HEK293 (cell line): ENCODE measurements around the gene CECR2.

ENCODE experiments used
- BCL11A ChIP-seq: fragments of 450-650 bp; formaldehyde crosslinking; IDR thresholded peaks from 2 replicates; pipeline ENCODE4 v1.5.1; 2016; ENCODE audit warnings: low read depth, missing biosample characterization, missing genetic modification characterization
- GLIS2 ChIP-seq: fragments of 450-650 bp; formaldehyde crosslinking; IDR thresholded peaks from 2 replicates; pipeline ENCODE4 v1.5.1; 2016; ENCODE audit warnings: missing biosample characterization, missing genetic modification characterization
- HOXC10 ChIP-seq: sonication (generic); formaldehyde crosslinking; IDR thresholded peaks from 2 replicates; pipeline ENCODE4 v1.8.1; 2023; ENCODE audit warnings: mild to moderate bottlenecking, missing genetic modification reagents
- HOXD13 ChIP-seq: sonication (generic); formaldehyde crosslinking; IDR thresholded peaks from 2 replicates; pipeline ENCODE4 v1.8.0; 2022; ENCODE audit warnings: missing genetic modification reagents, borderline replicate concordance
- KLF10 ChIP-seq: fragments of 450-650 bp; IDR thresholded peaks from 2 replicates; pipeline ENCODE4 v1.5.1; 2018; ENCODE audit warnings: missing biosample characterization, mild to moderate bottlenecking, missing genetic modification characterization
- KLF16 ChIP-seq: fragments of 450-650 bp; formaldehyde crosslinking; IDR thresholded peaks from 2 replicates; pipeline ENCODE4 v1.5.1; 2017; ENCODE audit warnings: missing biosample characterization, missing genetic modification characterization
- PRDM6 ChIP-seq: fragments of 450-650 bp; formaldehyde crosslinking; IDR thresholded peaks from 2 replicates; pipeline ENCODE4 v1.5.1; 2017; ENCODE audit warnings: missing biosample characterization, missing genetic modification characterization
- SCRT2 ChIP-seq: fragments of 450-650 bp; formaldehyde crosslinking; IDR thresholded peaks from 2 replicates; pipeline ENCODE4 v1.5.1; 2016; ENCODE audit warnings: missing biosample characterization, missing genetic modification characterization
- SETDB1 ChIP-seq: IDR thresholded peaks from one replicate; pipeline ENCODE4 v1.6.1; 2017; ENCODE audit warnings: mild to moderate bottlenecking, low read length, moderate library complexity, mixed read lengths; ENCODE audit not compliant: insufficient read length
- SP7 ChIP-seq: fragments of 450-650 bp; formaldehyde crosslinking; IDR thresholded peaks from 2 replicates; pipeline ENCODE4 v1.5.1; 2016; ENCODE audit warnings: missing biosample characterization, missing genetic modification characterization
- ZBTB10 ChIP-seq: fragments of 450-650 bp; formaldehyde crosslinking; IDR thresholded peaks from 2 replicates; pipeline ENCODE4 v1.5.1; 2016; ENCODE audit warnings: missing biosample characterization, missing genetic modification characterization
- ZBTB49 ChIP-seq: fragments of 450-650 bp; formaldehyde crosslinking; IDR thresholded peaks from 2 replicates; pipeline ENCODE4 v1.5.1; 2016; ENCODE audit warnings: missing biosample characterization, missing genetic modification characterization, low read depth
- ZNF112 ChIP-seq: fragments of 450-650 bp; formaldehyde crosslinking; IDR thresholded peaks from 2 replicates; pipeline ENCODE4 v1.5.0; 2017; ENCODE audit warnings: missing biosample characterization, missing genetic modification characterization
- ZNF138 ChIP-seq: fragments of 450-650 bp; formaldehyde crosslinking; IDR thresholded peaks from 2 replicates; pipeline ENCODE4 v1.5.1; 2016; ENCODE audit warnings: missing biosample characterization, missing genetic modification characterization, borderline replicate concordance
- ZNF146 ChIP-seq: fragments of 450-650 bp; formaldehyde crosslinking; IDR thresholded peaks from 2 replicates; pipeline ENCODE4 v1.5.1; 2016; ENCODE audit warnings: missing biosample characterization, missing genetic modification characterization
- ZNF18 ChIP-seq: fragments of 450-650 bp; formaldehyde crosslinking; IDR thresholded peaks from 2 replicates; pipeline ENCODE4 v1.5.1; 2016; ENCODE audit warnings: missing biosample characterization, missing genetic modification characterization
- ZNF184 ChIP-seq: fragments of 450-650 bp; IDR thresholded peaks from 2 replicates; pipeline ENCODE4 v1.5.1; 2018; ENCODE audit warnings: missing biosample characterization, mild to moderate bottlenecking, missing genetic modification characterization
- ZNF221 ChIP-seq: fragments of 450-650 bp; formaldehyde crosslinking; IDR thresholded peaks from 2 replicates; pipeline ENCODE4 v1.5.1; 2017; ENCODE audit warnings: missing biosample characterization, missing genetic modification characterization, borderline replicate concordance
- ZNF23 ChIP-seq: fragments of 450-650 bp; formaldehyde crosslinking; IDR thresholded peaks from 2 replicates; pipeline ENCODE4 v1.5.1; 2016; ENCODE audit warnings: missing biosample characterization, missing genetic modification characterization, borderline replicate concordance
- ZNF292 ChIP-seq: fragments of 450-650 bp; formaldehyde crosslinking; IDR thresholded peaks from 2 replicates; pipeline ENCODE4 v1.5.1; 2016; ENCODE audit warnings: low read depth, missing biosample characterization, missing genetic modification characterization, borderline replicate concordance
- ZNF324 ChIP-seq: fragments of 450-650 bp; formaldehyde crosslinking; IDR thresholded peaks from 2 replicates; pipeline ENCODE4 v1.5.1; 2016; ENCODE audit warnings: missing biosample characterization, missing genetic modification characterization
- ZNF366 ChIP-seq: fragments of 450-650 bp; formaldehyde crosslinking; conservative IDR thresholded peaks from 2 replicates; pipeline ENCODE4 v1.5.1; 2016; ENCODE audit warnings: missing biosample characterization, missing genetic modification characterization
- ZNF398 ChIP-seq: fragments of 450-650 bp; formaldehyde crosslinking; IDR thresholded peaks from 2 replicates; pipeline ENCODE4 v1.5.1; 2017; ENCODE audit warnings: missing biosample characterization, missing genetic modification characterization
- ZNF426 ChIP-seq: fragments of 450-650 bp; formaldehyde crosslinking; IDR thresholded peaks from 2 replicates; pipeline ENCODE4 v1.5.1; 2017; ENCODE audit warnings: missing biosample characterization, missing genetic modification characterization, mild to moderate bottlenecking, inconsistent platforms, moderate library complexity
- ZNF544 ChIP-seq: fragments of 450-650 bp; formaldehyde crosslinking; IDR thresholded peaks from 2 replicates; pipeline ENCODE4 v1.5.0; 2017; ENCODE audit warnings: missing biosample characterization, missing genetic modification characterization
- ZNF558 ChIP-seq: fragments of 450-650 bp; formaldehyde crosslinking; IDR thresholded peaks from 2 replicates; pipeline ENCODE4 v1.5.1; 2016; ENCODE audit warnings: missing biosample characterization, missing genetic modification characterization
- ZNF624 ChIP-seq: fragments of 450-650 bp; formaldehyde crosslinking; IDR thresholded peaks from 2 replicates; pipeline ENCODE4 v1.5.1; 2017; ENCODE audit warnings: missing biosample characterization, missing genetic modification characterization
- ZNF629 ChIP-seq: fragments of 450-650 bp; formaldehyde crosslinking; IDR thresholded peaks from 2 replicates; pipeline ENCODE4 v1.5.1; 2017; ENCODE audit warnings: missing biosample characterization, missing genetic modification characterization
- ZNF658 ChIP-seq: fragments of 450-650 bp; formaldehyde crosslinking; IDR thresholded peaks from 2 replicates; pipeline ENCODE4; 2016; ENCODE audit warnings: missing biosample characterization, missing genetic modification characterization
- ZNF704 ChIP-seq: fragments of 450-650 bp; formaldehyde crosslinking; IDR thresholded peaks from 2 replicates; pipeline ENCODE4 v1.5.1; 2016; ENCODE audit warnings: missing biosample characterization, missing genetic modification characterization
- ZSCAN23 ChIP-seq: fragments of 450-650 bp; formaldehyde crosslinking; IDR thresholded peaks from 2 replicates; pipeline ENCODE4 v1.5.1; 2016; ENCODE audit warnings: missing biosample characterization, missing genetic modification characterization

CECR2 gene

GRCh38 chr22:17366830-17367229, 2.4 kb upstream of the CECR2 start (continued):
- TF ChIP-seq ZNF426 (tag by site-specific recombination) = no peak
- TF ChIP-seq BCL11A = no peak
- no peak for TF ChIP-seq ZNF18 (tag by site-specific recombination)
- no peak for TF ChIP-seq ZBTB49 (tag by site-specific recombination)
- no peak for TF ChIP-seq ZNF112 (tag by site-specific recombination)
- no peak for TF ChIP-seq ZNF658 (tag by site-specific recombination)
- TF ChIP-seq ZNF629 (tag by site-specific recombination) = no peak
- TF ChIP-seq PRDM6 (tag by site-specific recombination) = no peak
- no peak for TF ChIP-seq ZNF544
- no peak for TF ChIP-seq ZNF184 (tag by site-specific recombination)
- TF ChIP-seq ZSCAN23 (tag by site-specific recombination) = no peak
- TF ChIP-seq ZNF366 (tag by site-specific recombination) = peak; percentile 36; the same call in 1 of the 2 replicates
- TF ChIP-seq SCRT2 (tag by site-specific recombination) = no peak
- no peak for TF ChIP-seq ZNF146 (tag by site-specific recombination)
- TF ChIP-seq KLF10 = no peak
- no peak for TF ChIP-seq ZNF221 (tag by site-specific recombination)
- TF ChIP-seq ZNF23 (tag by site-specific recombination) = no peak
- no peak for TF ChIP-seq ZBTB10
- no peak for TF ChIP-seq ZNF324 (tag by site-specific recombination)
- 0 out of 2 replicates have a peak, but pooled peaks have one; percentile 42 for TF ChIP-seq SP7 (tag by site-specific recombination)
- no peak for TF ChIP-seq ZNF704 (tag by site-specific recombination)
- no peak for TF ChIP-seq ZNF624 (tag by site-specific recombination)
- no peak for TF ChIP-seq ZNF558
- TF ChIP-seq GLIS2 (tag by site-specific recombination) = peak; percentile 13; the same call in 1 of the 2 replicates
- peak; percentile 40; the same call in 1 of the 2 replicates for TF ChIP-seq KLF16 (tag by site-specific recombination)
- no peak for TF ChIP-seq ZNF292 (tag by site-specific recombination)
- no peak for TF ChIP-seq SETDB1
- TF ChIP-seq HOXD13 (CRISPR knock-in tag) = no peak
- no peak for TF ChIP-seq HOXC10
- TF ChIP-seq ZNF398 (tag by site-specific recombination) = no peak
- TF ChIP-seq ZNF138 (tag by site-specific recombination) = no peak
